HepG2 (cell line): Measurements from ENCODE around the gene TOPORS. TPM values are rescaled to one million over a fixed set of nuclear protein-coding genes. Genes with fewer than 3 reads are reported as not detected.

ENCODE experiments used
- ARNT2 ChIP-seq: sonication (generic); formaldehyde crosslinking; IDR thresholded peaks from 2 replicates; pipeline ENCODE4 v1.8.0; 2022; ENCODE audit warnings: mild to moderate bottlenecking, low read depth, missing genetic modification reagents, moderate library complexity
- ATM ChIP-seq: fragments of 450-650 bp; IDR thresholded peaks from 2 replicates; pipeline ENCODE4 v1.7.1; 2017; ENCODE audit warnings: mild to moderate bottlenecking, borderline replicate concordance
- CTCF ChIP-seq: sonication (generic); formaldehyde crosslinking; IDR thresholded peaks from 2 replicates; pipeline ENCODE4 v1.5.0; 2020; ENCODE audit warnings: mild to moderate bottlenecking, missing genetic modification reagents, moderate library complexity
- ETV6 ChIP-seq: sonication (generic); formaldehyde crosslinking; conservative IDR thresholded peaks from 2 replicates; pipeline ENCODE4 v1.4.0; 2020; ENCODE audit warnings: missing genetic modification reagents
- FOXO1 ChIP-seq: sonication (generic); formaldehyde crosslinking; IDR thresholded peaks from 2 replicates; pipeline ENCODE4 v1.4.0; 2020; ENCODE audit warnings: missing genetic modification reagents
- GATAD1 ChIP-seq: IDR thresholded peaks from 2 replicates; pipeline ENCODE4 v1.6.1; 2016; ENCODE audit warnings: missing genetic modification reagents, missing compliant biosample characterization
- HOXA9 ChIP-seq: sonication (generic); formaldehyde crosslinking; IDR thresholded peaks from 2 replicates; pipeline ENCODE4 v1.8.1; 2022; ENCODE audit warnings: missing genetic modification reagents, mild to moderate bottlenecking, moderate library complexity, borderline replicate concordance
- ISX ChIP-seq: sonication (generic); formaldehyde crosslinking; conservative IDR thresholded peaks from 2 replicates; pipeline ENCODE4 v1.5.0; 2020; ENCODE audit warnings: missing genetic modification reagents
- MTF1 ChIP-seq: sonication (generic); formaldehyde crosslinking; IDR thresholded peaks from 2 replicates; pipeline ENCODE4 v1.5.0; 2020; ENCODE audit warnings: missing genetic modification reagents
- NAIF1 ChIP-seq: sonication (generic); formaldehyde crosslinking; IDR thresholded peaks from 2 replicates; pipeline ENCODE4 v1.5.0; 2020; ENCODE audit warnings: mild to moderate bottlenecking, missing genetic modification reagents, borderline replicate concordance
- NFE2 ChIP-seq: sonication (generic); formaldehyde crosslinking; IDR thresholded peaks from 2 replicates; pipeline ENCODE4 v1.4.0; 2020; ENCODE audit warnings: missing genetic modification reagents
- NFKB2 ChIP-seq: sonication (generic); formaldehyde crosslinking; IDR thresholded peaks from 2 replicates; pipeline ENCODE4 v1.4.0; 2020; ENCODE audit warnings: missing genetic modification reagents, borderline replicate concordance
- NPAS2 ChIP-seq: sonication (generic); formaldehyde crosslinking; IDR thresholded peaks from 2 replicates; pipeline ENCODE4 v1.8.0; 2022; ENCODE audit warnings: mild to moderate bottlenecking, missing genetic modification reagents, borderline replicate concordance
- NR2F1 ChIP-seq, 2 experiments: fragments of 450-650 bp in 1 of 2; formaldehyde crosslinking in 1 of 2; IDR thresholded peaks; 2 replicates each; pipeline versions ENCODE4 v1.5.0 to v1.6.1; 2016 to 2020; ENCODE audit warnings: mild to moderate bottlenecking in 1 of 2, missing compliant biosample characterization in 1 of 2, missing genetic modification reagents in 1 of 2, moderate library complexity in 1 of 2
- RBAK ChIP-seq: sonication (generic); formaldehyde crosslinking; IDR thresholded peaks from 2 replicates; pipeline ENCODE4 v1.5.1; 2020; ENCODE audit warnings: mild to moderate bottlenecking, missing genetic modification reagents
- SOX13 ChIP-seq, 3 experiments: fragments of 450-650 bp in 1 of 3; sonication (generic) in 1 of 3; formaldehyde crosslinking in 1 of 3; IDR thresholded peaks in 2 of 3; conservative IDR thresholded peaks in 1 of 3; 2 replicates each; pipeline versions ENCODE4 v1.5.0 to v1.6.1; 2016 to 2020; ENCODE audit warnings: antibody characterized with exemption in 1 of 3, mild to moderate bottlenecking in 1 of 3, missing compliant biosample characterization in 1 of 3, missing genetic modification reagents in 1 of 3, moderate library complexity in 1 of 3
- SRSF4 ChIP-seq: fragments of 200-400 bp; formaldehyde crosslinking; IDR thresholded peaks from one replicate; pipeline ENCODE4 v1.6.1; 2018; ENCODE audit warnings: mild to moderate bottlenecking, low read depth, low read length, moderate library complexity; ENCODE audit not compliant: poor library complexity, severe bottlenecking
- TAF1 ChIP-seq: sonication (generic); formaldehyde crosslinking; IDR thresholded peaks from 2 replicates; pipeline ENCODE4 v1.4.0; 2020; ENCODE audit warnings: missing genetic modification reagents
- TARDBP ChIP-seq: sonication (generic); formaldehyde crosslinking; IDR thresholded peaks from 2 replicates; pipeline ENCODE4 v1.8.0; 2022; ENCODE audit warnings: mild to moderate bottlenecking, missing genetic modification reagents
- TBL1XR1 ChIP-seq: fragments of 150-350 bp; IDR thresholded peaks from 2 replicates; pipeline ENCODE4 v1.6.1; 2014; ENCODE audit warnings: borderline replicate concordance, low read length; ENCODE audit not compliant: partially characterized antibody
- TBX3 ChIP-seq: fragments of 450-650 bp; IDR thresholded peaks from 2 replicates; pipeline ENCODE4 v1.6.1; 2017; ENCODE audit warnings: antibody characterized with exemption, mild to moderate bottlenecking, inconsistent platforms, borderline replicate concordance
- XRCC5 ChIP-seq: fragments of 200-400 bp; formaldehyde crosslinking; optimal IDR thresholded peaks from 2 replicates; pipeline ENCODE3; 2017; ENCODE audit warnings: mild to moderate bottlenecking, low read length
- ZMAT3 ChIP-seq: sonication (generic); formaldehyde crosslinking; conservative IDR thresholded peaks from 2 replicates; pipeline ENCODE4 v1.7.0; 2021; ENCODE audit warnings: missing genetic modification reagents
- ZNF207 ChIP-seq: fragments of 450-650 bp; IDR thresholded peaks from 2 replicates; pipeline ENCODE4 v1.6.1; 2016; ENCODE audit warnings: antibody characterized with exemption, borderline replicate concordance
- ZNF256 ChIP-seq: sonication (generic); formaldehyde crosslinking; conservative IDR thresholded peaks from 2 replicates; pipeline ENCODE4 v1.4.0; 2020; ENCODE audit warnings: missing genetic modification reagents
- ZNF3 ChIP-seq: IDR thresholded peaks from 2 replicates; pipeline ENCODE4 v1.7.0; 2017; ENCODE audit warnings: inconsistent platforms
- ZNF546 ChIP-seq: sonication (generic); formaldehyde crosslinking; conservative IDR thresholded peaks from 2 replicates; pipeline ENCODE4 v1.8.1; 2023; ENCODE audit warnings: mild to moderate bottlenecking, missing genetic modification reagents
- ZNF776 ChIP-seq: sonication (generic); formaldehyde crosslinking; IDR thresholded peaks from 2 replicates; pipeline ENCODE4 v1.4.0; 2020; ENCODE audit warnings: mild to moderate bottlenecking, missing genetic modification reagents
- polyA plus RNA-seq, 8 experiments: library from polyadenylated mRNA; depleted of rRNA in 3 of 8; stranded (reverse) in 7 of 8; unstranded in 1 of 8; fragments of >200 nt; fragmentation: Illumina TruSeq in 4 of 8; extraction: Trizol in 4 of 8; gene quantifications; 2 replicates each; pipeline versions ENCODE4 v1.2.1 to v1.2.3, GENCODE V29; 2011 to 2016; ENCODE audit warnings: low read depth in 4 of 8, missing spikeins in 1 of 8, mixed read lengths in 1 of 8; ENCODE audit not compliant: insufficient read depth in 1 of 8
- total RNA-seq, 5 experiments: library from RNA; depleted of rRNA; stranded (reverse); fragments of >200 nt; fragmentation: Illumina TruSeq; extraction: Trizol; gene quantifications; 2 replicates each; pipeline ENCODE4 v1.2.3, GENCODE V29; 2016; ENCODE audit warnings: low read depth in 1 of 5
- TF ChIP-seq, protein P1 (sequence below): sonication (generic); formaldehyde crosslinking; IDR thresholded peaks from 2 replicates; pipeline ENCODE4 v1.4.0; 2020; ENCODE audit warnings: mild to moderate bottlenecking, missing genetic modification reagents
- TF ChIP-seq, protein P2 (sequence below): sonication (generic); formaldehyde crosslinking; IDR thresholded peaks from 2 replicates; pipeline ENCODE4 v1.5.0; 2020; ENCODE audit warnings: missing genetic modification reagents, mild to moderate bottlenecking, borderline replicate concordance

Gene TOPORS
- total and polyA plus RNA-seq, 2 of the 13 experiments (the other 11 are each of a cell fraction or from before 2014, with no cell fraction given): 6.8 to 19.6 TPM

GRCh38 chr9:32552172-32552872 lies at the start of gene TOPORS, which contains the start of gene SMIM27 (continued):
- no peak for TF ChIP-seq ISX (CRISPR knock-in tag)
- no peak for TF ChIP-seq RBAK (CRISPR knock-in tag)
- TF ChIP-seq, protein P1, sequence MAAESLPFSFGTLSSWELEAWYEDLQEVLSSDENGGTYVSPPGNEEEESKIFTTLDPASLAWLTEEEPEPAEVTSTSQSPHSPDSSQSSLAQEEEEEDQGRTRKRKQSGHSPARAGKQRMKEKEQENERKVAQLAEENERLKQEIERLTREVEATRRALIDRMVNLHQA (CRISPR knock-in tag): peak; percentile 35; the same call in 1 of the 2 replicates
- peak; percentile 78 for TF ChIP-seq XRCC5
- TF ChIP-seq NPAS2 (CRISPR knock-in tag): no peak
- TF ChIP-seq ZMAT3 (CRISPR knock-in tag): peak; percentile 70; the same call in 1 of the 2 replicates
- 0 out of 2 replicates have a peak, but pooled peaks have one; percentile 17 for TF ChIP-seq FOXO1
- TF ChIP-seq TARDBP (CRISPR knock-in tag): no peak; the same call in 1 of the 2 replicates
- no peak for TF ChIP-seq CTCF (CRISPR knock-in tag)
- peak; percentile 85 for TF ChIP-seq GATAD1 (CRISPR knock-in tag)
- peak; percentile 71; the same call in 1 of the 2 replicates for TF ChIP-seq ZNF546 (CRISPR knock-in tag)
- no peak for TF ChIP-seq SOX13 (IDR thresholded peaks at IDR 0.05)
- TF ChIP-seq SOX13 (CRISPR knock-in tag; conservative IDR thresholded peaks at IDR 0.05 in 1 of 2, IDR thresholded peaks at IDR 0.05 in 1 of 2): no peak; a peak in 1 of 4 replicates
- no peak for TF ChIP-seq ATM
- TF ChIP-seq NR2F1 (CRISPR knock-in tag; IDR thresholded peaks at IDR 0.05): no peak
- TF ChIP-seq, protein P2, sequence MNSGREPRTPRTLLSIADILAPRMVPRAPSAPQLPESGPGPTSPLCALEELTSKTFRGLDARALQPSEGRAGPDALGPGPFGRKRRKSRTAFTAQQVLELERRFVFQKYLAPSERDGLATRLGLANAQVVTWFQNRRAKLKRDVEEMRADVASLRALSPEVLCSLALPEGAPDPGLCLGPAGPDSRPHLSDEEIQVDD (CRISPR knock-in tag): no peak
- TF ChIP-seq ZNF256: no peak
- TF ChIP-seq SRSF4: no peak
- peak; percentile 99 for TF ChIP-seq TAF1
- no peak for TF ChIP-seq ZNF776 (CRISPR knock-in tag)
- TF ChIP-seq NAIF1 (CRISPR knock-in tag): peak; percentile 92
- no peak for TF ChIP-seq MTF1 (CRISPR knock-in tag)
- no peak for TF ChIP-seq TBX3
- no peak for TF ChIP-seq TBL1XR1
- peak; percentile 88; the same call in 1 of the 2 replicates for TF ChIP-seq NFKB2 (CRISPR knock-in tag)
- no peak for TF ChIP-seq HOXA9
- TF ChIP-seq ETV6 (CRISPR knock-in tag): peak; percentile 46; the same call in 1 of the 2 replicates
- TF ChIP-seq ZNF207: no peak
- peak; percentile 63; the same call in 1 of the 2 replicates for TF ChIP-seq ARNT2 (CRISPR knock-in tag)
- no peak for TF ChIP-seq ZNF3 (CRISPR knock-in tag)
- TF ChIP-seq NFE2: no peak
